ENCODE results near the gene COG2.
A peak's percentile ranks its signal among the peaks of the same experiment; 100 is the strongest.
"Not testable (repeated sequence)": the region's sequence is repeated elsewhere in the genome, so short reads cannot be mapped to it uniquely, and the experiment has no call there.

The COG2 gene, protein sequence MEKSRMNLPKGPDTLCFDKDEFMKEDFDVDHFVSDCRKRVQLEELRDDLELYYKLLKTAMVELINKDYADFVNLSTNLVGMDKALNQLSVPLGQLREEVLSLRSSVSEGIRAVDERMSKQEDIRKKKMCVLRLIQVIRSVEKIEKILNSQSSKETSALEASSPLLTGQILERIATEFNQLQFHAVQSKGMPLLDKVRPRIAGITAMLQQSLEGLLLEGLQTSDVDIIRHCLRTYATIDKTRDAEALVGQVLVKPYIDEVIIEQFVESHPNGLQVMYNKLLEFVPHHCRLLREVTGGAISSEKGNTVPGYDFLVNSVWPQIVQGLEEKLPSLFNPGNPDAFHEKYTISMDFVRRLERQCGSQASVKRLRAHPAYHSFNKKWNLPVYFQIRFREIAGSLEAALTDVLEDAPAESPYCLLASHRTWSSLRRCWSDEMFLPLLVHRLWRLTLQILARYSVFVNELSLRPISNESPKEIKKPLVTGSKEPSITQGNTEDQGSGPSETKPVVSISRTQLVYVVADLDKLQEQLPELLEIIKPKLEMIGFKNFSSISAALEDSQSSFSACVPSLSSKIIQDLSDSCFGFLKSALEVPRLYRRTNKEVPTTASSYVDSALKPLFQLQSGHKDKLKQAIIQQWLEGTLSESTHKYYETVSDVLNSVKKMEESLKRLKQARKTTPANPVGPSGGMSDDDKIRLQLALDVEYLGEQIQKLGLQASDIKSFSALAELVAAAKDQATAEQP

DNA sequence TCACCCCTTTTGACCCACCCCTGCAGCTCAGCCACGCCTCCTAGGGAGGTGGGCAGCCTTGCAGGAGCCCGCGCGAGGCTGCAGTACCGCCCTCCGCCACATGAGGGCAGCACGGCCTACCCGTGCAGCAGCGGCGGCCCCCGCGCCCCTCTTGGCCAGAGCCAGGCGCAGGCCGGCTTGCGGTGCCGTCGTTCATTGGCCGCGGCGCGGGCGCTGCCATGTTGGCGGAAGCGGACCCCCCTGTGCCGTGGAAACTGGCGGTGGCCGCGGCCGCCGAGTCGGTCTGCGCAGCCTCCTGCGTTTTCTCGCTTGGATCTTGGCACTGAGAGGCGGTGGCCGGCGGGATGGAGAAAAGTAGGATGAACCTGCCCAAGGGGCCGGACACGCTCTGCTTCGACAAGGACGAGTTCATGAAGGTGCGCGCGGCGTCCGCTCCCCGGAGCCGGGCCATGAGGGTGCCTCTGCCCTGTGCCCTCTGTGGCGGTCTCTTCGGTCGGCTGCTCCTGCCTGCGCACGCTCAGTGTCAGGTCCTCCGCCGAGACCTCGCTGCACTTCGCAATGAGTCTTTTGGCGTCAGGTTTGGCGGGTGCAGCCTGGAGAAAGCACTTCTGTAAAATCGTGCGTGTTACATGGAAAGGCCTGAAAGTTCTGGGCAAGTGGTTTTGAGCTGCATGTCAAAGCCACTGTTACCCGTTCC, at the start of gene COG2:
COG2 (plus strand) TSS at position 219 of the 697 bp plus-strand sequence; CDS start at position 345, 126 bp downstream.
- peak; percentile 89 for DNase-seq

DNA sequence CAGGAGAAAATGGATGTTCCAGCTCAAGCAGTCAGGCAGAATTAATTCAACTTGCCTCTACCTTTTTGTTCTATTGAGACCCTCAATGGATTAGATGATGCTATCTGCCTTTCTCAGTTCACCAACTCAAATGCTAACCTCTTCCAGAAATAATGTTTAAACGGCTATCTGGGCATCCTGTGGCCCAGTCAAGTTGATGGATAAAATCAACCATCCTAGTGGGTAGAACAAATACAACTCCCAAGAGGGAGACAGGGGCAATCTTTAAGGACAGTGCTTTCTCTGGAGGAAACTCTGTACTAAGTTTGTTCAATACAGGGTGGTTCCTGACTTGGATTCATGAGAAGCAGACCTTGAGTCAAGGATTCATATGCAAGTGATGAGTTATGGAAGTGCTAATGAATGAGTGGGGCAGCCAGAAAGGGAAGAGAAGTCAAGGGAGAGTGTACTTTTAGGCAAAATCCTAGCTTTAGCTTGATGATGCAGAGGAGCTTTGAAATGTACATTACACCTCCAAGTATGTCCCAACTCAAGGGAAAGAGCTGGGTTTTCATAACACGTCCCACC, 49.4 kb upstream of the COG2 start:
- no peak for DNase-seq

DNA sequence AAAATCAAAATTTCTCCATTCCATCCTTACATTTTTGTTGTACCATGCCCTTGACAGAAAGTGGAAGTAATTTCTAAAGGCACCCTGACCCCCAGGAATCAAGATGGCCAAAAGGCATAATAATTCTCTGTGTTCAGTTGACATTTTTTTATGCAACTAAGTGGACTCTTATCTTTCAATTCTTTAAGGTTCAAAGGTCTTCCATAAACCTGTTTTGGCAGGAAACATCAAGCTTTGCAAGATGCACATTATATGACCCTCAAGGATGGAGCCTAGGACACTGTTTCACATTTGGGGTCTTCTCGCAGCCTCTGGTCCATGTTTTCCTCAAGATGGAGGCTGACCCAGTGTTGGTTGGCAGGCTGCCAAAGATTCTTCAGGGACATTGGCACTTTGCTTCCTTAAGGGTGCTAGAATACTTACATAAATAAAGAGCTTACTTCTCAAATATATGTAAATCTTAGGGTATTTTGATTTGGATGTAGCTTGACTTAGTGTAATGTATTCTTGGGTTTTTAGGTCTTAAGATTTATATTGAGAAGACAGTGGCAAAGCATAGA, 48.0 kb upstream of the COG2 start:
- DNase-seq: no peak

DNA sequence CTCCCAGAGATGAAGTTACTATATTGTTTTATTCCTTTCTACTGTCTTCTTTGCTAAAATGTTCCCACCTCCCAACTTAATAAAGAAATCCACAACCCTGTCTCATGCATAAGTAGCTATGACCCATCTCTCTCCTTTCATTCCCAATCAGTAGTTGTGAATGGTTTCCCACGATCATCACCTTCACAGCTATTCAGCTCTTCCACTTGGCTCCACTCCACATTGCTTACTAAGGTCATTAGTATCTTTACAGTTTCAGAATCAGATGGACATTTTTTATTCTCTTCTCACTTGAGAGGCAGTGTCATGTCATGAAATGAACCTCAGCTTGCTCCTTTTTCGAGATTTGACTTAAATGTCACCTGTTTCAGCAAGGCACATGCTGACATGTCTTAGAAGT, 47.1 kb upstream of the COG2 start:
- no peak for DNase-seq

DNA sequence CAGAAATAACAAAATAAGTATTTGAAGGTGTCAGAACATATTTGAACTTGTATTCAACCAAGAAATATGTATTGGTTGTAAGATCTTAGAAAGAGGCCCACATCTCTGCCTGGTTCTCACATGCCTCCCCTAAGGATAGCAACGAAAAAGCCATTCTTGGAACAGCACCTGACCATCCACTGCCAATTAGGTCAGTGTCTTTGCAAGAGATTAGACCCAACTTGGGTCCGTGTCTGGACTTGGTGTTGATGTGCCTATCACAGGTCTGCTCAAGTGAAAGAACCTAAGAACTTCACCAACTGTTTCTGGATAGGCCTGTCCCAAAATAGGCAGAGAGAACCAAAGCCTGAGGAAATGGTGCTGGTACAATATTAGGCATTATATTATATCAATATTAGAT, 46.0 kb upstream of the COG2 start:
- no peak for DNase-seq

DNA sequence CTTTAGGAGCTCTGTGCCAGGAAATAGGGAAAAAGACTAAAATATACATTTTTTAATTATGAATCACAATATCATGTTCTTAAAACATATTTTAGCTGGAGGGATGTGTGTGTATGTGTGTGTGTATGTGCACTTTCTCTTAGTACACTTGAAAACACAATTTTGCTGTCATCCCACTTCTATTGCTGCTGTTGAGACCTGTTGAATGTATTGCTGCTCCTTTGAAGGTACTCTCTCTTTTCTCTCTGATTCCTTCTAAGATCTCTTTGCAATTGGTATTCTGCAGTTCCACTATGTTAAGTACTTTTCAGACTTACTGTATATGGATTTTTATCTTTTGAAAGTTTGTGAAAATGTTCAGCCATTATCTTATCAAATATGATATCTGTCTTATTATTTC, 43.5 kb upstream of the COG2 start:
- DNase-seq: no peak

DNA sequence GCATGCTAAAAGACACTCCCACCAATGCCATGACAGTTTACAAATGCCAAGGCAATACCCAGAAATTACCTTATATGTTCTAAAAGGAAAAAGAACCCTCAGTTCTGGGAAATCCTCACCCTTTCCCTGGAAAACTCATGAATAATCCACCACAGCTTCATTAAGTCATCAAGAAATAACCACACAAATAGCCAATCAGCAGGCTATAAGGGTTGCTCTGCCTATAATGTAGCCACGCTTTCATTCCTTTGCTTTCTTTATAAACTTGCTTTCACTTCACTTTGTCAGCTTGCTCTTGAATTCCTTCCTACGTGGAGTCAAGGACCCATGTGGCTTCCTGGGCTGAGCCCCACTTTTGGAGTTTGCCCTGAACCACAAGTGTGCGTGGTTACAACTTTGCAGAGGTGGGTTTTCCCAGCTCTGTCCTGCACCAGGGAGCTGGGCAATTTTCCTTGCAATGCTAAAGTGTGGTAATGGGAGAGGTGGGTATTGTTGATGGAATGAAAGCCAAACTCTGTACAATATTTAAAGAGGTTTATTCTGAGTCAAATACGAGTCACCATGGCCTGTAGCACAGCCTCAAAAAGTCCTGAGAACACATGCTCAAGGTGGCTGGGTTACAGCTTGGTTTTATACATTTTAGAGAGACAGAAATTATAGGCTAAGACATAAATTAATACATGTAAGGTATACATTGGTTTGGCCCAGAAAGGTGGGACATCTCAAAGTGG, 42.2 kb upstream of the COG2 start:
- DNase-seq: no peak

DNA sequence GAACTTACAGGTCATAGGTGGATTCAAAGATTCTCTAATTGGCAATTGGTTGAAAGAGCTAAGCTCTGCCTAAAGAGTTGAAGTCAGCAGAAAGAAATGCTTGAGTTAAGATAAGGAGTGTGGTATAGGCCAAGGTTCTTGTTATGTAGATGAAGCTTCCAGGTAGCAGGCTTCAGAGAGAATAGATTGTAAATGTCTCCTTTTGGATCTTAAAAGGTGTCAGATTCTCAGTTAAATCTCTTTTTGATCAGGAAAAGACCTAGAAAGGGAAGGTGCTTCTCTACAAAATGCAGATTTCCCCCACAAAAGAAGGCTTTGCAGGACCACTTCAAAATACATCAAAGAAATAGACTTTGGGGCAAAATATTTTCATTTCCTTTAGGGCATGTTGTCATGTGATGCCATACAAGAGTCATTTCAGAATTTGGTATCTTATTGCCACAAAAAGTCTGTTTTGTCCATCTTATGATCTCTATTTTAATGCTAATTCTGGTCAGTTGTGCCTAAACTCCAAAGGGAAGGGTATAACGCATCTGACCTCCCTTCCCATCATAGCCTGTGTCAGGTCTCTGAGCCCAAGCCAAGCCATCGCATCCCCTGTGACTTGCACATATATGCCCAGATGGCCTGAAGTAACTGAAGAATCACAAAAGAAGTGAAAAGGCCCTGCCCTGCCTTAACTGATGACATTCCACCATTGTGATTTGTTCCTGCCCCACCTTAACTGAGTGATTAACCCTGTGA, 41.5 kb upstream of the COG2 start:
- not testable (repeated sequence) for DNase-seq

DNA sequence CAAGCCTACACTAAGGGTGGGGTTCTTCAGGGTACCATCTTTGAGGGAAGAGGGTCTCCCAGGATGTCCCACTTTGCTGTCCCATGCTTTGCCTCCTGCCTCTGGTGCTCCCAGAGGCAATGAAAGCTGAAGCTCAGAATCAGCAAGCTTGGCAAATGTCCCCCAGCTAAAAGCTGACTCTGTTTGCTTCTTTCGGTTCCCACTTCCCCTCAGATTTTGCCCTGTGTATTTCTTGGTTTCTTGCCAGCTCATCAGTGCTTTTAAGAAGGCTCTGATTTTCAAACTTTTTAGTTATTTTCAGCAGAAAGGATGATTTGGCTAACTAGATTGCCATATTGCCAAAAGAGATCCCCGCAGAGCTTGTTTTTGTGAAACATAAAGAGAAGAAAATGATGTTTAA, 33.1 kb upstream of the COG2 start:
- DNase-seq: no peak

DNA sequence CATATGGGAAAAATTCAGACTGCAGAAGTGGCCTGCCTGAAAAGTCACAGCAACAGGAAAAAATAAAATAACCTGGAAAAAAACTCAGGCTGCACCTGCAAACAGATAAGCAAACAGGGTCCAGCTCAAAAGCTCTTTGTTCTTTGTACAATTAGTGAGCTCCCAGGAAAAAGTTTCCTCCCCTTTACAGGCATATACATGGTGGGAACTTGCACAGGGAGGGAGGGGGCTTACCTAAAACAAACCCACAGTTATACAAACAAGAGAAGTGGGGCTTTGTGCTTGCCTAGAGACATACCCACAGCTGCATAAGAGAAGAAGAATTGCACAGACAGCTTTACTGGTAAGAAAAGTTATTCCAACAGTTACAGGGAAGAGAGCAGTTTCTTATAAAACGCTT, 31.7 kb upstream of the COG2 start:
- no peak for DNase-seq

DNA sequence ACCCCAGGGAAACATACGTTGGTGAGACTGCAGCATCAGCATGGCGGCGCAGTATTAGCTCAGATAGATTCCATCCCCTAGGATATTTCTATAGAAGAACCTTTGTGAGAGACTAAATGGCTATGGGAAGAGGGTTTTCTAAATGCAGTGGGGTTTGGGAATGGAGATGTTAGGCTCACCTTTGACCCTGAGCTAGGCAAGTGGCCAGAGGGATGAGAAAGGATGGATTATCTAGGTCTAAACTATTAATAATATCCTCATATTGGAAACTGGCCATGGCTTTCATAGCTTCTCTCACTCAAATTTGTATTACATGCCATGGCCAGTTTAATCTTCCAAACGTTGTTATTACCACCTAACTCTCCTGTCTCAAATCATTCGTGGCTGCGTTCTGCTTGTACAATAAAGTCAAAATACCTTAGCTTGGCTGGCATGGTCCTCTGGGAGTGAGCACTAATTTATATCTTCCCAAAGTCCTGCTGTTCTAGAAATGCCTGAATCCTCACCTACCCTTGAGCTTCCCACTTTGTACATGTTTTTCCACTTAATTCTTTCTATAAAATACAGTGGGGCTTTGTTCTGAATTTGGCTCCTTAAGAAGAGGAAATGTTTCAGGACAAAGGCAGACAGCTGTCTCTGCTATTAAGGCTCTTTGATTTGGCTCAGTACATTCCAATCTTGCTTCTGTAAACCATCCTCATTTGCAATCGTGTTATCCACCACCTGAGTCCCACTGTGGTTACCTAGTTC, 31.0 kb upstream of the COG2 start:
- no peak for DNase-seq

DNA sequence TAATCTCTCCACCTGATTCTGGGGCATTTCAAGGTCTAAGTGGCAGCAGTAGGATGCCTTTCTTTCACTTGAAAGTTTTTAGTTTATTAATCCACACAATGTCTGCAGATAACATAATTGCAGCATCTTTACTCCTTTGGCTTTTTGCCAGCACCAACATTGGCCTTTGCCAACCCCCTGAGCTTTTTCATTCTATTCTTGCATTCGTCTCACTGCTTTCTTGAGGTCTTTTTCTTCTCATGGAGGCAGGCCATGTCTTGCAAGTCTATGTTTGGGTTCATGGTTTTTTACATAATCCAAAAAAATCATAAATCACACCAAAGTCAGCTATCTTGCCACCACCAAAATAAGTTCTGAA, 30.4 kb upstream of the COG2 start:
- no peak for DNase-seq

DNA sequence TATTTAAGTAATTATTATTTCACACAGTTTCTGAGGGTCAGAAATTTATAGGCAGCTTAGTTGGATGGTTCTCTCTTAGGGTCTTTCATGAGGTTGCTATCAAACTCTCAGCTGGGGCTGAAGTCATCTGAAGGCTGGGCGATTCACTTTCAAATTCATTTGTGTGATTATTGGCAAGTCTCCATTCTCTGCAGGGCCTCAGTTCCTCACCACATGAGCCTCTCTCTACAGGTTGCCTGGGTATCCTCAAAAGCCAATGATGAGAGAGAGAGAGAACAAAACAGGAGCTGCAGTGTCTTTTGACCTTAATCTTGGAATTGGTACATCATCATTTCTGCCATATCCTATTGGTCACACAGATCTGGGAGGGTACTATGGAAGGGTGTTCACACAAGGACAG, 29.6 kb upstream of the COG2 start:
- no peak for DNase-seq

DNA sequence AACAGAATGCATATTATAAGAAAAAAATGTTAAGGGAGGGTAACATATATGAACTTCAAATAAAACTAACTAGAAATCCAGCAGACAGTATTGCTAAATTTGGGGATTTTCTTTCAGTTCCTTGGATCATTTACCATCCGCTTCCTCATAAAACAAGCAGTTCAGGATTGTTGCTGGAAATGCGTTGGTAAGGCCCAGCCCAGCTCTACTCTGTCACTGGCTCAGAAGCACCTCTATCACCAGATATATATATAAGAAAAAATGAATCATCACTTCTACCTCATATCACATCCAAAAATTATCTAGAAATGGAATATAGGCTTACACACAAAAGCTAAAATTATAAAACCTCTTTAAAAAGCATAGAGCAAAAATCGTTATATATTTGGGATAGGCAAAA, 28.2 kb upstream of the COG2 start:
- no peak for DNase-seq

DNA sequence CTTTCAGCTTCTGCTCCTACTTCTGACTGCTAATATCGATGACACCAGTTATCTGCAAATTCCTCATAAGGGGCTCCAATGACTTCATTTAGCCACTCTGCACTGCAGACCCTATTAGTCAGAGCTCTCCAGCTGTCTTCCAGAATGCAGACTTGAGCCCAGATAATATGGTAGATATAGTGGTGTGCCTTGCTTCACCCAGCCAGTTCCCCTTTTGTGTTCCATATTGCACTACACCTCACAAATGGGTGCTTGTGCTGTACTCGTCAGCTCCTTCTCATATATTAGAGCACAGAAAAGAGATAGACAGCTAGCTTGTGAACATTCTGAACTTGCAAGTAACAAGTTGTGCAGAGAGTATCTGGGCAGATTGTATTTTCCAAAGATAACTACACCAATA, 23.7 kb upstream of the COG2 start:
- DNase-seq: no peak

DNA sequence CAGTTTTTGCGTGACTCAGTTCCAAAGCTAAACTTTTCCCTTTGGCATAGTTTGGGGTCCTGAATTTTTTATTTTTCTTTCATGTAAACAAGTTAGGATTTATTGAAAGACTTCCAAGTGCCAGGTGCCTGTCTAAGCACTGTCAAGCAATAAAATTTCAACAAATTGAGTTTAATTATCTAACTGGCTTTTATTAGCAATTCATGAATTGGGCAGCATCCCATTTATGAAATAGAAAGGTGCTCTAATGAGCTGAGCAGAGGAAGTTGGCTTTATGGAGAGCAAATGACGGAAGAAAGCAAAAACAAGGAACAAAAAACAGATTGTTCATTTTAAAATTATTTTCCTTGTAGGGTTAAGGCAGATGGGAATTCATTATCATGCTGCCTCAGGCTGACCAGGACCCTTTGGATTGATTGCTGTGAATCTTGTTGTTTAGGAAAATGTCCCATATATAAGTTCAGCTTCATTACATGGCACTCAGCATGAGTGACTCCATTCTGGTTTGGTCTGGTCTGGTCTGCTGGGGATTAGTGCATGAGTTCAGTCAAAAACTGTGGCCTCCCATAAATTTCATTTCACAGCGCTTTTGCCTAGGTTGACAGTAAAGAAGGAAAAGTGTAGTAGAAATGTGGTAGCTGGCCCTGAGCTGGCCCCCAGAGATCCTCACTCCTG, 21.5 kb upstream of the COG2 start:
- no peak for DNase-seq

DNA sequence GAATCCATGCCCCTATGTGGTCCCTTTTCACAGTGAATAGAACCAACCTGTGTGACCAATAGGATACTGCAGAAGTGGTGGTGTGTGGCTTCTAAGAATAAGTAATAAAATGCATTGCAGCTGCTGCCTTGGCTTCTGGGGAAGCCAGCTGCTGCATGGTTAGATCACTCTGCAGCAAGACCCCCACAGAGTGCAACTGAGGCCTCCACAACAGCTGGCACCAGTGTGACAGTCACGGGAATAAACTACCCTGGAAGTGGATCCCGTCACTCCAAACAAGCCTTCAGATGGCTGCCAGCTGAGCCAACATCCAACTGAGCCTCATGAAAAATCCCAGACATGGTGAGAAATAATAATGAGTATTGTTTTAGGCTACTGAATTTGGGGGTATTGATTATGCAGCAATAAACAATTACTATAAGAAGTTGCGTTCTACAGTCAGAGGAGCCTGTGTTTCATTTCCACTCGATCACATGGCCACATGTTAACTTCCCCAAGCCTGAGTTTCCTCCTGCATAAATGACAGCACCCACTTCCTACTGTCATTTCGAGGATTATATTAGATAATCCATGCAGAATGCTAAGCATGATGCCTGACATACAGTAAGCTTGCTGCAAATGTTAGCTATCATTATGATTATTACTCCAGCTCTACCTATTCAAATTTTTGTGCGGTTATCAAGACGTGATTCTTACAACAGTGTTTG, 20.8 kb upstream of the COG2 start:
- no peak for DNase-seq

DNA sequence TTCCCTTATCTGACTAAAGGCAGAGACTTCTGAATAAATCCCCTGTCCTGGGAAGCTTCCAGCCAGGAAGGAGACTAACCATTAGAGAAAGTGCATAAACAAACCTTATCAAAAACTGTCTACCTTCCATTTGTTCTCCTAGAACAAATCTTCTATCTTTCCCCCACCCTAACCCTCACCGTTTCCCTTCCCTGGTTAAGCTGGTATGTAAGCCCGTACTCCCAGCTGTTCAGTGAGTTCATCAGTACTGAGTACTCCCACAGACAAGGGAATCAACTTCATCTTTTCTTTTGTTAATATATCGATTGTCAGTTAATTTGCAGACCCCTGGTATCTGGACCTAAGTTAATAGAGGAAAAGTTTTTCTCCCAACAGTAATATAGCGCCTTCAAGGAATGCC, 20.1 kb upstream of the COG2 start:
- no peak for DNase-seq

DNA sequence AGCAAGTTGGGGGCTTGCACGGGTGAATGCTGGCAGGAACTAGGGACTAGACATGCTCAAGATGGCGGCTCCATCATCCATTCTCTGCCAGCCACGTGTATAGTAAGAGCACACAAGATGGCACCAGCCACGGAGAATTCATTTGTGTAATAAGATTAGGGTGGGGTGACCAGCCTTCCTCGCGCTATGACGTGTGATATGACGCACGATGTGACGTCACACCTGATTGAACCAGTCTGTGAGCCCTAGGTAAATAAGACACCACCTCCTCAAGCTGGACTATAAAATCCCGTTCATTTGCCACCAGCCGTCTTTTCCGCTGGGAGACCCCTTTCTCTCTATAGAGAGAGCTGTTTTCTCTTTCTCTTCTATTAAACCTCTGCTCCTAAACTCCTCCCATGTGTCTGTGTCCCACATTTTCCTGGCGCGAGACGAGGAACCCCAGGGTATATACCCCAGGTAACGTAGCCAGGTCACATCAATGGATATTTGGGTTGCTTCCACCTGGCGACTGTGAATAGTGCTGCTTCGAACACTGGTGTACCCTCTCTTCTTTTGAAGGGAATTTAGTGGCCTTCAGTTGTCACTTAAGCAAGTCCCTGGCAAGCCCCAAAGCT, 18.1 kb upstream of the COG2 start:
- no peak for DNase-seq

Data from hematopoietic multipotent progenitor cell treated with erythropoietin and hydrocortisone succinate and interleukin-3 and kit ligand, for 8 days (in vitro differentiated cells).